ENCODE measurements around the gene NLGN1. TPM values are rescaled to one million over a fixed set of nuclear protein-coding genes. Genes with fewer than 3 reads are reported as not detected.

Gene NLGN1
- total and polyA plus RNA-seq, 9 of the 15 experiments (the other 6 are each of a cell fraction or from before 2014, with no cell fraction given) = under 0.01 to 0.01 TPM; not detected in 7

DNA sequence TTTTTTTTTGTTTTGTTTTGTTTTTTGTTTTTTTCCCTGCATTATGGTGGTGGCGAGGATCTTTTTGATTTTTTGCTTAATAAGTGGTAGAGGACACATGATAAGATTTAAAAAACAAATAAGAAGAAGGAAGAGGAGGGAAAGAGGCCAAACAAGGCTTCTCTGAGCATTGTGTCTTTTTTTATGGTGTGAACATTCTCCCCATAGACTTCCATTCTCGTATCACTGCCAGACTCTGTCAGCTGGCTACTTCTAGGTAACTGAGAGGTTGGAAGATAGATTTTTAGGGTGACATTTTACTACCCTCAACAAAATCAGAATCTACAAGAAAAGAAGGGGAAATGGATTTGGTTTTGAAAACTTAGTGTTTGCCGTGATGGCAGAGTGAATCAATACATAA, 3.8 kb downstream of the NLGN1 start:
- H3K4me3 ChIP-seq = no peak overlapping the region
- WGBS (ENCODE audit: insufficient coverage, low coverage, missing lambda C conversion rate) = 0% methylated on average over 1 of the region's 3 CpGs
- H2AFZ ChIP-seq (ENCODE audit: low read depth, low read length) = no peak overlapping the region
- no peaks in the 10 kb centered on the region; a peak in 1 of 5 replicates for H3K4me1 ChIP-seq (replicated peaks in 1 of 2; ENCODE audit: control insufficient read depth in 2 of 2, insufficient read depth in 2 of 2, low read length in 2 of 2)
- no TSS peak for BruUV-seq (replicated peaks)
- ATAC-seq = no peak
- POLR2A ChIA-PET = no interaction called here
- no peak overlapping the region for H3K27ac ChIP-seq (ENCODE audit: extremely low read depth, low read depth, low read length)
- no peak overlapping the region for H3K9ac ChIP-seq (ENCODE audit: insufficient read depth in 1 of 2, low read depth in 2 of 2, low read length in 2 of 2)
- no peaks in the 10 kb centered on the region for H3K9me3 ChIP-seq (replicated peaks; ENCODE audit: control insufficient read depth, insufficient read depth, low read depth, low read length)
- no peak overlapping the region for H3K4me2 ChIP-seq (ENCODE audit: insufficient read depth, low read length)
- CTCF ChIA-PET (ENCODE audit: low intra/inter-chr PET ratio) = no interaction called here
- no peaks in the 10 kb centered on the region for H3K27me3 ChIP-seq (ENCODE audit: control insufficient read depth in 2 of 2, insufficient read depth in 2 of 2, low read length in 2 of 2)
- FAIRE-seq = no peak
- DNase-seq (ENCODE audit: extremely low read depth in 1 of 4, low spot score in 3 of 4) = no peak
- H3K9me1 ChIP-seq (ENCODE audit: control insufficient read depth, insufficient read depth, low read length) = no peaks in the 10 kb centered on the region
- TF ChIP-seq HMG20B (CRISPR knock-in tag; IDR thresholded peaks at IDR 0.05) = no peak
- TF ChIP-seq PHB2 (IDR thresholded peaks at IDR 0.05; ENCODE audit: low read depth) = no peak
- no peak for TF ChIP-seq ZNF75A (CRISPR knock-in tag; IDR thresholded peaks at IDR 0.05)
- no peak for TF ChIP-seq U2AF2 (optimal IDR thresholded peaks at IDR 0.05; ENCODE audit: low read depth, low read length)
- TF ChIP-seq ZNF124 (CRISPR knock-in tag; IDR thresholded peaks at IDR 0.05) = no peak
- intact Hi-C loops (cut with micrococcal nuclease) = no loop called here
- no peaks in the 10 kb centered on the region for H3K36me3 ChIP-seq (ENCODE audit: control insufficient read depth, insufficient read depth, low read length)
- H4K20me1 ChIP-seq (replicated peaks; ENCODE audit: control insufficient read depth, insufficient read depth, low read length) = no peaks in the 10 kb centered on the region
- in situ Hi-C loops (cut with MboI) = no loop called here
- no peaks in the 10 kb centered on the region for H3K79me2 ChIP-seq (ENCODE audit: control insufficient read depth, insufficient read depth, low read length)

GRCh38 chr3:173402656-173403055, 5.1 kb downstream of the NLGN1 start:
- H3K27ac ChIP-seq (ENCODE audit: extremely low read depth, low read depth, low read length) = no peak overlapping the region
- ATAC-seq = no peak
- H3K79me2 ChIP-seq (ENCODE audit: control insufficient read depth, insufficient read depth, low read length) = no peaks in the 10 kb centered on the region
- in situ Hi-C loops (cut with MboI) = no loop called here
- no peaks in the 10 kb centered on the region for H4K20me1 ChIP-seq (replicated peaks; ENCODE audit: control insufficient read depth, insufficient read depth, low read length)
- no peaks in the 10 kb centered on the region for H3K4me1 ChIP-seq (replicated peaks in 1 of 2; ENCODE audit: control insufficient read depth in 2 of 2, insufficient read depth in 2 of 2, low read length in 2 of 2)
- H2AFZ ChIP-seq (ENCODE audit: low read depth, low read length) = no peak overlapping the region
- no peaks in the 10 kb centered on the region for H3K9me1 ChIP-seq (ENCODE audit: control insufficient read depth, insufficient read depth, low read length)
- H3K36me3 ChIP-seq (ENCODE audit: control insufficient read depth, insufficient read depth, low read length) = no peaks in the 10 kb centered on the region
- no peak overlapping the region for H3K9ac ChIP-seq (ENCODE audit: insufficient read depth in 1 of 2, low read depth in 2 of 2, low read length in 2 of 2)
- WGBS (ENCODE audit: insufficient coverage, low coverage, missing lambda C conversion rate) = 0% methylated on average over 2 of the region's 2 CpGs
- POLR2A ChIA-PET = no interaction called here
- BruUV-seq (replicated peaks) = no TSS peak
- intact Hi-C loops (cut with micrococcal nuclease) = no loop called here
- no peak overlapping the region for H3K4me3 ChIP-seq
- H3K4me2 ChIP-seq (ENCODE audit: insufficient read depth, low read length) = no peak overlapping the region
- no peaks in the 10 kb centered on the region for H3K27me3 ChIP-seq (ENCODE audit: control insufficient read depth in 2 of 2, insufficient read depth in 2 of 2, low read length in 2 of 2)
- CTCF ChIA-PET (ENCODE audit: low intra/inter-chr PET ratio) = no interaction called here
- FAIRE-seq = no peak
- no peak for DNase-seq (ENCODE audit: extremely low read depth in 1 of 4, low spot score in 3 of 4)
- no peaks in the 10 kb centered on the region for H3K9me3 ChIP-seq (replicated peaks; ENCODE audit: control insufficient read depth, insufficient read depth, low read depth, low read length)
- TF ChIP-seq KAT8 (IDR thresholded peaks at IDR 0.05; ENCODE audit: low read depth) (no peak), ZNF655 (CRISPR knock-in tag; IDR thresholded peaks at IDR 0.05) (no peak), HDAC8 (tag; IDR thresholded peaks at IDR 0.05) (no peak), HNRNPUL1 (IDR thresholded peaks at IDR 0.05; ENCODE audit: low read length) (no peak), NR2C1 (IDR thresholded peaks at IDR 0.05) (no peak), NR2C1 (tag; IDR thresholded peaks at IDR 0.05) (no peak), MTF1 (CRISPR knock-in tag; IDR thresholded peaks at IDR 0.05; ENCODE audit: borderline replicate concordance) (no peak), ZNF551 (CRISPR knock-in tag; IDR thresholded peaks at IDR 0.05) (no peak), BHLHE40 (IDR thresholded peaks at IDR 0.05; ENCODE audit: low read length) (no peak), YBX1 (IDR thresholded peaks at IDR 0.05) (no peak), NR3C1 (CRISPR knock-in tag; IDR thresholded peaks at IDR 0.05) (no peak), ZNF217 (CRISPR knock-in tag; IDR thresholded peaks at IDR 0.05) (no peak)
- TF ChIP-seq, protein P1, sequence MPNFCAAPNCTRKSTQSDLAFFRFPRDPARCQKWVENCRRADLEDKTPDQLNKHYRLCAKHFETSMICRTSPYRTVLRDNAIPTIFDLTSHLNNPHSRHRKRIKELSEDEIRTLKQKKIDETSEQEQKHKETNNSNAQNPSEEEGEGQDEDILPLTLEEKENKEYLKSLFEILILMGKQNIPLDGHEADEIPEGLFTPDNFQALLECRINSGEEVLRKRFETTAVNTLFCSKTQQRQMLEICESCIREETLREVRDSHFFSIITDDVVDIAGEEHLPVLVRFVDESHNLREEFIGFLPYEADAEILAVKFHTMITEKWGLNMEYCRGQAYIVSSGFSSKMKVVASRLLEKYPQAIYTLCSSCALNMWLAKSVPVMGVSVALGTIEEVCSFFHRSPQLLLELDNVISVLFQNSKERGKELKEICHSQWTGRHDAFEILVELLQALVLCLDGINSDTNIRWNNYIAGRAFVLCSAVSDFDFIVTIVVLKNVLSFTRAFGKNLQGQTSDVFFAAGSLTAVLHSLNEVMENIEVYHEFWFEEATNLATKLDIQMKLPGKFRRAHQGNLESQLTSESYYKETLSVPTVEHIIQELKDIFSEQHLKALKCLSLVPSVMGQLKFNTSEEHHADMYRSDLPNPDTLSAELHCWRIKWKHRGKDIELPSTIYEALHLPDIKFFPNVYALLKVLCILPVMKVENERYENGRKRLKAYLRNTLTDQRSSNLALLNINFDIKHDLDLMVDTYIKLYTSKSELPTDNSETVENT (CRISPR knock-in tag; IDR thresholded peaks at IDR 0.05) = no peak
